ENCODE data around the gene STX17.

Gene STX17

GRCh38 chr9:99878651-99879050 lies 27.8 kb upstream of the STX17 start:
- no peak for TF ChIP-seq CTCF (conservative IDR thresholded peaks at IDR 0.05; ENCODE audit: low read depth, low read length)
- H3K4me3 ChIP-seq (ENCODE audit: low read depth, low read length) = no peak overlapping the region
- peak; percentile 15 for DNase-seq (ENCODE audit: low read depth)

DNA sequence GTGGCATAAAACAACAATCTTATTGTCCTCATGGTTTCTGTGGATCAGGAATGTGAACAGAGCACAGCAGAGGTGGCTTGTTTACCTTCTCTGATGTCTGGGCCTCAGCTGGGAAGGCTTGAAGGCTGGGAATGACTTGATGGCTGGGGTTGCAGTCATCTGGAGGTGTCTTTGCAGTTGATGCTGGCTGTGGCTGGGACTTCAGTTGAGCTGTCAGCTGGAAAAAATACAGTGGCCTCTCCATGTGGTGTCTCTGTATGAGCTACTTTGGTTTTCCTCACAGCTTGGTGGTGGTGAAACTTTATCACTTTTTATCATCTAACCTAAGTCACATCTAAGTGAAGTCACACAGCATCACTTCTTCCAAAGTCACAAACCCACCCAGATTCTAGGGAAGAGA lies 24.7 kb upstream of the STX17 start:
- DNase-seq (ENCODE audit: low read depth) = no peak
- no peak for TF ChIP-seq CTCF (conservative IDR thresholded peaks at IDR 0.05; ENCODE audit: low read depth, low read length)

DNA sequence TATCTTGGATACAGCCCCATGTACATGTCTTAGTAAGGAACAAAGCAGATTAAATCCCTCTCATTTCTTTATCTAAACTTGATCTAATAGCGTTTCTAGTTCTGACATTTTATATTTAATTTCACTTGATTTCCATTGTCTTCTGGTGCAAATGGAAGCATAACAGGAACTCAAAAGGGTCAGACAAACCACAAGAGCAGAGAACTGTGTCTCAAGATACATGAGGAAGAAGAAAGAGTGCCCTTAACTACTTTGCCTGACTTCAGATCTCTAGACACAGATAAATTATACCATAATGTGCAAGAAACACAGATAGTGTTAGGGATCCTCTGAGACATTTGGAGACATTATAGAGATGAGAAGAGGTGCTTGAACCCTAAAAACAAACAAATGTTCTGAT lies 20.7 kb upstream of the STX17 start:
- no peak overlapping the region for H3K4me3 ChIP-seq (ENCODE audit: low read depth, low read length)
- DNase-seq (ENCODE audit: low read depth) = no peak
- no peak for TF ChIP-seq CTCF (conservative IDR thresholded peaks at IDR 0.05; ENCODE audit: low read depth, low read length)

More for the DNA sequence above, 24.7 kb upstream of the STX17 start:
- H3K4me3 ChIP-seq (ENCODE audit: low read depth, low read length) = no peak overlapping the region

DNA sequence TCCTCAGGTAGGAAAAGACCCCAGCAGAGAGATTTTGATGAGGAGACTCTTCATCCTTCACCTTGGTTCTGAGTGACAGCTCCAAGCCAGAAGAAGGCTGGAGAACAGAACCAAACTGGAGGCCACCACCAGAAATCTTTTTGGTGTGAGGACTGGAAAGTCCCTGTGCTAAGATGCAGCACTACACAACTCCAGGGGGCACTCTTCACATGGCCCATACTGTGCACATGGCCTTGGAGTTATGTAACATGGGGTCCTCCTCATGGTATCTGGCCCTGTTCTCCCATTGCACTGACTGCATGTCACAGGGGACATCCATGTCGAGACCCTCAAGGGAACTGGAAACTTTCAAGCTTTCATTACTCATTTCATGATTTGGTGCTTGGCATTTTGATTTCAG lies 17.3 kb upstream of the STX17 start:
- DNase-seq (ENCODE audit: low read depth) = no peak
- no peak overlapping the region for H3K4me3 ChIP-seq (ENCODE audit: low read depth, low read length)
- peak; percentile 5 for TF ChIP-seq CTCF (conservative IDR thresholded peaks at IDR 0.05; ENCODE audit: low read depth, low read length)

- no peak overlapping the region for H3K4me3 ChIP-seq (ENCODE audit: low read depth, low read length)
- no peak for TF ChIP-seq CTCF (conservative IDR thresholded peaks at IDR 0.05; ENCODE audit: low read depth, low read length)
- DNase-seq (ENCODE audit: low read depth) = no peak
These were observed 11.6 kb upstream of the STX17 start for GRCh38 chr9:99894826-99895225.

GRCh38 chr9:99895510-99895909 lies 10.9 kb upstream of the STX17 start:
- TF ChIP-seq CTCF (conservative IDR thresholded peaks at IDR 0.05; ENCODE audit: low read depth, low read length) = no peak
- no peak overlapping the region for H3K4me3 ChIP-seq (ENCODE audit: low read depth, low read length)
- DNase-seq (ENCODE audit: low read depth) = no peak

DNA sequence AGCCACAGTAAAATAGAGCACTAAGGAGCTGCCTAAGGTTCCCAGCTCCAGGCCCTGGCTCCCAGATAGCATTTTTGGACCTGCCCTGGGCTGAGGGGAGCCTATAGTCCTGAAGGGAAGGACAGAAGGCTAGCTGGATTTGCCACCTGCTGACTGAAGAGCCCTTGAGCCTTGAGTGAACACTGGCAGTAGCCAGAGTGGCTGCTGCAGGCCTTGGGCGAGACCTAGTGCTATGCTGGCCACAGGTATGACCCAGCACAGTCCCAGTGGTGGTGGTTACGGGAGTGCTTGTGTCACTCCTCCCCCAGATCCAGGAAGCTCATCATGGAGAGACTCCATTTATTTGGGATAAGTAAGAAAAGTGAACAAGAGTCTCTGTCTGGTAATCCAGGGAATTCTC lies 10.3 kb upstream of the STX17 start:
- H3K4me3 ChIP-seq (ENCODE audit: low read depth, low read length) = no peak overlapping the region
- TF ChIP-seq CTCF (conservative IDR thresholded peaks at IDR 0.05; ENCODE audit: low read depth, low read length) = no peak
- DNase-seq (ENCODE audit: low read depth) = no peak

Data from choroid plexus epithelial cell (primary cell).